T-helper 17 cell (primary cell): ENCODE measurements around the gene SPEN. TPM values are rescaled to one million over a fixed set of nuclear protein-coding genes. Genes with fewer than 3 reads are reported as not detected.
A peak's percentile ranks its signal among the peaks of the same experiment; 100 is the strongest.
"Not testable (repeated sequence)": the region's sequence is repeated elsewhere in the genome, so short reads cannot be mapped to it uniquely, and the experiment has no call there.

Experiments
- ATAC-seq: fragments of 150-1000 bp; cut with Tn5 transposase; 2 replicates; pipeline ENCODE4 v1.10.0; 2021; ENCODE audit warnings: mild to moderate bottlenecking, moderate library complexity
- DNase-seq, 3 donors: peaks; one replicate each; pipeline versions ENCODE4 v3.0.0 to v3.0.0-alpha.2; 2020 to 2021
- H3K9me3 ChIP-seq: one replicate; pipeline ENCODE4 v1.7.0; 2013; ENCODE audit warnings: low read length, mild to moderate bottlenecking; ENCODE audit not compliant: control insufficient read depth, poor library complexity, severe bottlenecking
- H3K27ac Mint-ChIP-seq: one replicate; pipeline ENCODE4 v1.8.0; 2022; ENCODE audit warnings: mild to moderate bottlenecking, moderate library complexity, mixed read lengths
- H3K27me3 Mint-ChIP-seq: one replicate; pipeline ENCODE4 v1.8.0; 2022; ENCODE audit warnings: mixed read lengths
- H3K36me3 Mint-ChIP-seq: one replicate; pipeline ENCODE4 v1.8.0; 2022; ENCODE audit warnings: low read depth, mixed read lengths
- H3K4me1 Mint-ChIP-seq: one replicate; pipeline ENCODE4 v1.8.0; 2022; ENCODE audit warnings: mild to moderate bottlenecking, mixed read lengths
- H3K4me3 Mint-ChIP-seq: one replicate; pipeline ENCODE4 v1.8.0; 2022; ENCODE audit warnings: mild to moderate bottlenecking, moderate library complexity, mixed read lengths
- total RNA-seq, 4 donors: library from RNA in 2 of 4; stranded (reverse) in 2 of 4; gene quantifications; one replicate each; pipeline ENCODE4 v1.2.3 and lab custom pipeline; 2022 to 2026

Gene SPEN
- total RNA-seq, 2 donors from 2014 or later = 73.8 to 79.1 TPM

DNA sequence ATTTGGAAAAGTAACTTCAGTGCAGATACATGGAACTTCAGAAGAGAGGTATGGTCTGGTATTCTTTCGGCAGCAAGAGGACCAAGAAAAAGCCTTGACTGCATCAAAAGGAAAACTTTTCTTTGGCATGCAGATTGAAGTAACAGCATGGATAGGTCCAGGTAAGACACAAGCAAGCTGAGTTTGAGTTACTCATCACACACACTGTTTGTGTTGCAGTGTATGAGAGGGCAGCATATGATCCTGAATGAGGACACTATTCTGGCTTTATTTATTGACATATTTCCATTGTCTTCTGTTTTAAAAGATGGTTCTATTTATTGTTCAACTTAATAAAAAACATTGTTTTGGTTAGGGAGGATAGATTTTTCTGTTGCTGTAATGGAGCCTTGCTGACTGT lies 63.6 kb downstream of the SPEN start:
- H3K27ac Mint-ChIP-seq = no peak overlapping the region
- no peaks in the 10 kb centered on the region for H3K27me3 Mint-ChIP-seq
- H3K4me3 Mint-ChIP-seq = no peak overlapping the region
- no peaks in the 10 kb centered on the region for H3K9me3 ChIP-seq
- peaks cover 2% of the 10 kb centered on the region for H3K36me3 Mint-ChIP-seq
- peaks cover 9% of the 10 kb centered on the region for H3K4me1 Mint-ChIP-seq
- DNase-seq = no peak
- no peak for ATAC-seq

GRCh38 chr1:15911927-15912326 lies 64.4 kb downstream of the SPEN start:
- H3K27me3 Mint-ChIP-seq = no peaks in the 10 kb centered on the region

DNA sequence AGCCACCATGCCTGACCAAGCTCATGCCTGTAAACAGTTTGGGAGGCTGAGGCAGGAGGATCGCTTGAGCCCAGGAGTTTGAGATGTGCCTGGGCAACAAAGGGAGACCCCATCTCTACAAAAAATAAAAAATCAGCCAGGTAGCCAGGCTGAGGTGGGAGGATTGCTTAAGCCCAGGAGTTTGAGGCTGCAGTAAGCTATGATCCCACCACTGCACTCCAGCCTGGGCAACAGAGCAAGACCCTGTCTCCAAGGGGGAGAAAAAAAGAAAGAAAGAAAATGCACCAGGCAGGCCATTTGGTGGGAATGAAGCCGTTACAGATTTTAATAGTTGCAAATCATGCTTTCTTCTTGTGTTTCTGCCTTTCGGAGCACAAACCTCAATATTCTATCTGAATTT lies 66.1 kb downstream of the SPEN start:
- DNase-seq, H3K9me3 ChIP-seq, H3K27me3 Mint-ChIP-seq, H3K27ac Mint-ChIP-seq, ATAC-seq, H3K36me3 Mint-ChIP-seq, H3K4me3 Mint-ChIP-seq: not testable (repeated sequence)
- peaks cover 12% of the 10 kb centered on the region for H3K4me1 Mint-ChIP-seq

More at GRCh38 chr1:15911927-15912326, 64.4 kb downstream of the SPEN start:
- no peak for DNase-seq
- no peaks in the 10 kb centered on the region for H3K9me3 ChIP-seq
- ATAC-seq = no peak
- Mint-ChIP-seq H3K4me3 (no peak overlapping the region), H3K4me1 (peaks cover 10% of the 10 kb centered on the region), H3K36me3 (peaks cover 2% of the 10 kb centered on the region), H3K27ac (no peak overlapping the region)

GRCh38 chr1:15915991-15916390 lies 68.5 kb downstream of the SPEN start:
- no peak for ATAC-seq

GRCh38 chr1:15916417-15916816 lies 68.9 kb downstream of the SPEN start:
- DNase-seq = no peak
- Mint-ChIP-seq H3K27ac (peak overlapping the region; percentile 83), H3K36me3 (peaks cover 2% of the 10 kb centered on the region), H3K4me1 (peaks cover 16% of the 10 kb centered on the region), H3K4me3 (peak overlapping the region; percentile 78), H3K27me3 (no peaks in the 10 kb centered on the region)
- ATAC-seq = no peak
- H3K9me3 ChIP-seq = no peaks in the 10 kb centered on the region

More at GRCh38 chr1:15915991-15916390, 68.5 kb downstream of the SPEN start:
- H3K36me3 Mint-ChIP-seq = peaks cover 2% of the 10 kb centered on the region
- H3K4me1 Mint-ChIP-seq = peaks cover 16% of the 10 kb centered on the region
- peak overlapping the region; percentile 78 for H3K4me3 Mint-ChIP-seq
- no peaks in the 10 kb centered on the region for H3K9me3 ChIP-seq
- no peak for DNase-seq
- H3K27me3 Mint-ChIP-seq = no peaks in the 10 kb centered on the region
- peak overlapping the region; percentile 83 for H3K27ac Mint-ChIP-seq

GRCh38 chr1:15916916-15917315 lies 69.4 kb downstream of the SPEN start:
- Mint-ChIP-seq H3K27me3 (no peaks in the 10 kb centered on the region), H3K4me3 (peak overlapping the region; percentile 9), H3K27ac (peak overlapping the region; percentile 83), H3K4me1 (peaks cover 16% of the 10 kb centered on the region), H3K36me3 (peaks cover 2% of the 10 kb centered on the region)
- ATAC-seq (no peak), DNase-seq (no peak)
- no peaks in the 10 kb centered on the region for H3K9me3 ChIP-seq

- Mint-ChIP-seq H3K36me3 (peaks cover 3% of the 10 kb centered on the region), H3K27me3 (no peaks in the 10 kb centered on the region), H3K27ac (peak overlapping the region; percentile 79), H3K4me3 (no peak overlapping the region), H3K4me1 (peaks cover 14% of the 10 kb centered on the region)
- ATAC-seq (peak; percentile 92), DNase-seq (no peak)
- H3K9me3 ChIP-seq = no peaks in the 10 kb centered on the region
Observed at GRCh38 chr1:15918962-15919715, 71.6 kb downstream of the SPEN start.

DNA sequence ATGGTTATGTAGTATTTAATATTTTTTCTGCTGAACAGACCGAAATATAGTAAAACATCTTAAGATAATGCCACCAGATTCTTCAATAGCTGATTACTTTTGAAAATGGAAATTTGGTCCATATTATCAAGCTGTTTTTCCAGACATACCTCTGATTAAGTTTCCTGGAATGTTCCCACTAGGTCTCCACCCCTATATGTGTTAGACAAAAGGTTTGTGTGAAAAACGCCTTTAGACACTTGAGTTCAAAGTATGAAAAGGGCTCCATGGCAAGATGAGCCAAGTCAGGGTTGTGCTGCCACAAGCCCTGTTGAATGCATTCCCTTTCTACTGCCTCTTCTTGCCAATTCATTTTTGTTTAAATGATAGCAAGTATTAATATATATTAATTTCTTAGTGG lies 75.7 kb downstream of the SPEN start:
- peaks cover 7% of the 10 kb centered on the region for H3K36me3 Mint-ChIP-seq
- no peaks in the 10 kb centered on the region for H3K27me3 Mint-ChIP-seq
- ATAC-seq (no peak), DNase-seq (no peak)
- H3K9me3 ChIP-seq = no peaks in the 10 kb centered on the region
- H3K4me1 Mint-ChIP-seq = peaks cover 11% of the 10 kb centered on the region
- H3K4me3 Mint-ChIP-seq = no peak overlapping the region
- no peak overlapping the region for H3K27ac Mint-ChIP-seq

- H3K9me3 ChIP-seq, H3K27me3 Mint-ChIP-seq, H3K27ac Mint-ChIP-seq, H3K4me1 Mint-ChIP-seq, H3K4me3 Mint-ChIP-seq, DNase-seq, ATAC-seq: not testable (repeated sequence)
- peaks cover 21% of the 10 kb centered on the region for H3K36me3 Mint-ChIP-seq
Observed at GRCh38 chr1:15926448-15926847, 78.9 kb downstream of the SPEN start.

DNA sequence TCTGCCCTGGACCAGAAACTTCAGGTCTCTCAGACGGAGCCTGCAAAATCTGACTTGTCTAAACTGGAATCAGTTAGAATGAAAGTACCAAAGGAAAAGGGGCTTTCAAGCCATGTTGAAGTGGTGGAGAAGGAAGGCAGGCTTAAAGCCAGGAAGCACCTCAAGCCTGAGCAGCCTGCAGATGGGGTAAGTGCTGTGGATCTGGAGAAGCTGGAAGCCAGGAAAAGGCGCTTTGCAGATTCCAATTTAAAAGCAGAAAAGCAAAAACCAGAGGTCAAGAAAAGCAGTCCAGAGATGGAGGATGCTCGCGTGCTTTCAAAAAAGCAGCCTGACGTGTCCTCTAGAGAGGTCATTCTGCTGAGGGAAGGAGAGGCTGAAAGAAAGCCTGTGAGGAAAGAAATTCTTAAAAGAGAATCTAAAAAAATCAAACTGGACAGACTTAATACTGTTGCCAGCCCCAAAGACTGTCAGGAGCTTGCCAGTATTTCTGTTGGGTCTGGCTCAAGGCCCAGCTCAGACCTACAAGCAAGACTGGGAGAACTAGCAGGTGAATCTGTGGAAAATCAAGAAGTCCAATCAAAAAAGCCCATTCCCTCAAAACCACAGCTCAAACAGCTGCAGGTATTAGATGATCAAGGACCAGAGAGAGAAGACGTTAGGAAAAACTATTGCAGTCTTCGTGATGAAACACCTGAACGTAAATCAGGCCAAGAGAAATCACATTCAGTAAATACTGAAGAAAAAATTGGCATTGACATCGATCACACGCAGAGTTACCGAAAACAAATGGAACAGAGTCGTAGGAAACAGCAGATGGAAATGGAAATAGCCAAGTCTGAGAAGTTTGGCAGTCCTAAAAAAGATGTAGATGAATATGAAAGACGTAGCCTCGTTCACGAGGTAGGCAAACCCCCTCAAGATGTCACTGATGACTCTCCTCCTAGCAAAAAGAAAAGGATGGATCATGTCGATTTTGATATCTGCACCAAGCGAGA lies 81.8 kb downstream of the SPEN start:
- ATAC-seq (no peak), DNase-seq (no peak)
- H3K27me3 Mint-ChIP-seq = no peaks in the 10 kb centered on the region
- no peaks in the 10 kb centered on the region for H3K9me3 ChIP-seq
- peaks cover 3% of the 10 kb centered on the region for H3K4me1 Mint-ChIP-seq
- H3K4me3 Mint-ChIP-seq = no peak overlapping the region
- peaks cover 18% of the 10 kb centered on the region for H3K36me3 Mint-ChIP-seq
- no peak overlapping the region for H3K27ac Mint-ChIP-seq

DNA sequence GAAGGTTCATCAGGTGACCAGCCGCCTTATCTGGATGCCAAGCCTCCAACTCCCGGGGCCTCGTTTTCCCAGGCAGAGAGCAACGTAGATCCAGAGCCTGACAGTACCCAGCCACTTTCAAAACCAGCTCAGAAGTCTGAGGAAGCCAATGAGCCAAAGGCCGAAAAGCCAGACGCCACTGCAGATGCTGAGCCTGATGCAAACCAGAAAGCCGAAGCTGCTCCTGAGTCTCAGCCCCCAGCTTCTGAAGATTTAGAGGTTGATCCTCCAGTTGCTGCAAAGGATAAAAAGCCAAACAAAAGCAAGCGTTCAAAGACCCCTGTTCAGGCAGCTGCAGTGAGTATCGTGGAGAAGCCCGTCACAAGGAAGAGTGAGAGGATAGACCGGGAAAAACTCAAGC lies 83.9 kb downstream of the SPEN start:
- Mint-ChIP-seq H3K4me1 (peaks cover 5% of the 10 kb centered on the region), H3K4me3 (no peak overlapping the region), H3K27ac (no peak overlapping the region), H3K36me3 (peaks cover 18% of the 10 kb centered on the region), H3K27me3 (no peaks in the 10 kb centered on the region)
- DNase-seq (no peak), ATAC-seq (no peak)
- H3K9me3 ChIP-seq = no peaks in the 10 kb centered on the region

- no peaks in the 10 kb centered on the region for H3K9me3 ChIP-seq
- H3K27me3 Mint-ChIP-seq = no peaks in the 10 kb centered on the region
- ATAC-seq (no peak), DNase-seq (no peak)
- no peak overlapping the region for H3K4me3 Mint-ChIP-seq
- H3K36me3 Mint-ChIP-seq = peaks cover 18% of the 10 kb centered on the region
- no peak overlapping the region for H3K27ac Mint-ChIP-seq
- H3K4me1 Mint-ChIP-seq = peaks cover 5% of the 10 kb centered on the region
Observed at GRCh38 chr1:15931884-15932283, 84.4 kb downstream of the SPEN start.

DNA sequence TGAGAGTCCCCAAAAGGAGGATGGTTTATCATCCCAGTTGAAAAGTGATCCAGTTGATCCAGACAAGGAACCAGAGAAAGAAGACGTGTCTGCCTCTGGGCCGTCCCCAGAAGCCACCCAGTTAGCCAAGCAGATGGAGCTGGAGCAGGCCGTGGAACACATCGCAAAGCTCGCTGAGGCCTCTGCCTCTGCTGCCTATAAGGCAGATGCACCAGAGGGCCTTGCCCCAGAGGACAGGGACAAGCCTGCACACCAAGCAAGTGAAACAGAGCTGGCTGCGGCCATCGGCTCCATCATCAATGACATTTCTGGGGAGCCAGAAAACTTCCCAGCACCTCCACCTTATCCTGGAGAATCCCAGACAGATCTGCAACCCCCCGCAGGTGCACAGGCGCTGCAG lies 85.1 kb downstream of the SPEN start:
- Mint-ChIP-seq H3K27me3 (no peaks in the 10 kb centered on the region), H3K4me3 (no peak overlapping the region), H3K27ac (peak overlapping the region; percentile 60), H3K36me3 (peaks cover 21% of the 10 kb centered on the region), H3K4me1 (peaks cover 8% of the 10 kb centered on the region)
- DNase-seq (no peak), ATAC-seq (no peak)
- H3K9me3 ChIP-seq = no peaks in the 10 kb centered on the region
